Right lobe of liver (tissue), 6 donors: ENCODE data around the gene EXOC2. TPM values are rescaled to one million over a fixed set of nuclear protein-coding genes. Genes with fewer than 3 reads are reported as not detected.

Experiments
- ATAC-seq, 4 donors: fragments of 200-7000 bp; cut with Tn5 transposase; one replicate each; pipeline ENCODE4 v1.9.1; 2020; ENCODE audit warnings: mild to moderate bottlenecking in 4 of 4, moderate library complexity in 4 of 4
- DNase-seq, 3 donors: peaks; one replicate each; pipeline ENCODE4 v3.0.0-alpha.2; 2020
- H3K27ac ChIP-seq, 3 donors: fragments of 200-600 bp; one replicate each; pipeline ENCODE4 v1.8.0; 2022
- H3K27me3 ChIP-seq, 2 donors: fragments of 200-600 bp; one replicate each; pipeline ENCODE4 v1.8.0; 2022
- H3K36me3 ChIP-seq, 4 donors: fragments of 200-600 bp; sonication (generic) in 1 of 4; one replicate each; pipeline versions ENCODE4 v1.5.1 to v1.8.0; 2017 to 2022; ENCODE audit warnings: control low read depth in 1 of 4
- H3K4me1 ChIP-seq, 4 donors: fragments of 200-600 bp; sonication (generic) in 1 of 4; one replicate each; pipeline versions ENCODE4 v1.5.1 to v1.8.0; 2017 to 2022; ENCODE audit warnings: control low read depth in 1 of 4
- H3K4me3 ChIP-seq, 3 donors: fragments of 200-600 bp; one replicate each; pipeline ENCODE4 v1.8.0; 2022
- H3K9me3 ChIP-seq, 4 donors: fragments of 200-600 bp; sonication (generic) in 1 of 4; one replicate each; pipeline versions ENCODE4 v1.5.1 to v1.8.0; 2017 to 2022; ENCODE audit warnings: control low read depth in 1 of 4
- CTCF ChIP-seq, 4 donors: fragments of 200-600 bp in 3 of 4; fragments of 450-650 bp in 1 of 4; IDR thresholded peaks; one replicate each; pipeline versions ENCODE4 v1.5.1 to v1.8.0; 2016 to 2022; ENCODE audit warnings: antibody characterized with exemption in 4 of 4, mild to moderate bottlenecking in 2 of 4
- POLR2A ChIP-seq: fragments of 450-650 bp; IDR thresholded peaks from one replicate; pipeline ENCODE4 v1.6.1; 2017; ENCODE audit warnings: antibody characterized with exemption, mild to moderate bottlenecking
- WGBS: methylation state at CpG from one replicate; pipeline ENCODE4 v1.1.6; 2018; ENCODE audit warnings: low coverage, low lambda C conversion rate; ENCODE audit not compliant: insufficient coverage; ENCODE audit errors: missing lambda C conversion rate; 5-methylcytosine and 5-hydroxymethylcytosine counted together
- intact Hi-C, 2 donors: fragments of 100-400 bp; cut with DNase I; formaldehyde crosslinking; loops; one replicate each; pipeline versions ENCODE4 v1.11.2 to v1.14.1; 2022
- total RNA-seq, 6 experiments: library from RNA; depleted of rRNA in 2 of 6; stranded (reverse); fragments of >200 nt in 2 of 6; fragmentation: NEBNext Ultra II Directional in 3 of 6; extraction: Animal tissue kit (Norgen Biotek cat#: 25700) in 3 of 6; gene quantifications; one replicate each; pipeline versions ENCODE4 v1.1.0 to v1.2.4, GENCODE V29; 2016 to 2023
- donor health status: DM: no; HTN: yes; CAD: no.
- donor health status: DM: no; HTN: no; CAD: no.
- donor health status: DM: no; HTN: no; CAD: no.
- donor health status: DM: no; HTN: yes; CAD: no.
- donor health status: DM: no; HTN: yes; CAD: no.

EXOC2 gene
- total RNA-seq, 6 experiments from 2014 or later: 7.1 to 12.8 (median 10.5) TPM

DNA sequence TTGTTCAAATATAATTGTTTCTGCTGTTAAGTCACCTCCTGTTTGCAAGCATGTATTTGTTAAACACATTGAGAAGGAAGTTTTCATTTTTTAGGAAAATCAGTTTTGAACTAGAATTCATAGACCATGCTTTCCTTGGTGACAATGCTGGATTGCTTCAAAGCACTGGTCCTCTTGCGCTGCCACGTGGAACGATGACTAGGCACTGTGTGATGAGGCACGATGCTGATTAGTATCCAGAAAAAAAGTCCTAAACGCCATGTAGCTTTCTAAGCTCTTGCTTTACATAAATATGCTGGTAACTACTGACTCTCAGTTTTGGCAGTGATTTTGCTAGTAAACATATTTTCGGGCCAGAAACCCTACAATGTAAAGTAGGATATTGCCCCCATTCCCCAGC, 11.1 kb upstream of the EXOC2 start:
- Histone ChIP-seq H3K27me3 (no peaks in the 10 kb centered on the region), H3K4me1 (peaks cover 0 to 10% (median 3%) of the 10 kb centered on the region in 4 donors), H3K36me3 (no peaks in the 10 kb centered on the region), H3K27ac (no peak overlapping the region), H3K4me3 (no peak overlapping the region), H3K9me3 (no peaks in the 10 kb centered on the region)
- no peak for ATAC-seq
- TF ChIP-seq CTCF (IDR thresholded peaks at IDR 0.05): no peak
- TF ChIP-seq POLR2A: no peak
- 74% methylated on average over 6 of the region's 6 CpGs for WGBS
- intact Hi-C loops: no loop called here
- no peak for DNase-seq

DNA sequence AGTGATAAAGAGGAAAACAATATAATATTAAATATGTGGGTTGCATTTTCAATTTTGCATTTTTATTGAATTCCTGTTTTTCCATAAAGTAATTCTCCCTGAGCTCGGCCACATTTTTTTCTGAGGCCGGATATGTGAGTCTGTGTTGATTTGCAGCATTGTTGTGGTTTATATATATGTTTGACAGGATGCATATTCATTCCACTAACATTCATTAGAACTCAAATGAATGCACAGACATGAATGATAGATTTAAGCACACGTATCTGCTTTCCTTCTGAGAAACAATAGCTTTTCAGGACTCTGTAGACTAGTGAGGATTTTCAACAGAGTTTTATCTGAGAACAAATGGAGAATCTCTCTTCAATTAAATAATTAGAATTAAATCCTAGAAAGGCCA, 10.6 kb upstream of the EXOC2 start:
- WGBS: 73% methylated on average over 3 of the region's 3 CpGs
- intact Hi-C loops: no loop called here
- ATAC-seq: no peak
- peaks cover 0 to 10% (median 3%) of the 10 kb centered on the region in 4 donors for H3K4me1 ChIP-seq
- no peak overlapping the region for H3K27ac ChIP-seq
- no peaks in the 10 kb centered on the region for H3K36me3 ChIP-seq
- no peak for DNase-seq
- H3K9me3 ChIP-seq: no peaks in the 10 kb centered on the region
- H3K4me3 ChIP-seq: no peak overlapping the region
- TF ChIP-seq POLR2A: no peak
- TF ChIP-seq CTCF (IDR thresholded peaks at IDR 0.05): no peak
- H3K27me3 ChIP-seq: no peaks in the 10 kb centered on the region

DNA sequence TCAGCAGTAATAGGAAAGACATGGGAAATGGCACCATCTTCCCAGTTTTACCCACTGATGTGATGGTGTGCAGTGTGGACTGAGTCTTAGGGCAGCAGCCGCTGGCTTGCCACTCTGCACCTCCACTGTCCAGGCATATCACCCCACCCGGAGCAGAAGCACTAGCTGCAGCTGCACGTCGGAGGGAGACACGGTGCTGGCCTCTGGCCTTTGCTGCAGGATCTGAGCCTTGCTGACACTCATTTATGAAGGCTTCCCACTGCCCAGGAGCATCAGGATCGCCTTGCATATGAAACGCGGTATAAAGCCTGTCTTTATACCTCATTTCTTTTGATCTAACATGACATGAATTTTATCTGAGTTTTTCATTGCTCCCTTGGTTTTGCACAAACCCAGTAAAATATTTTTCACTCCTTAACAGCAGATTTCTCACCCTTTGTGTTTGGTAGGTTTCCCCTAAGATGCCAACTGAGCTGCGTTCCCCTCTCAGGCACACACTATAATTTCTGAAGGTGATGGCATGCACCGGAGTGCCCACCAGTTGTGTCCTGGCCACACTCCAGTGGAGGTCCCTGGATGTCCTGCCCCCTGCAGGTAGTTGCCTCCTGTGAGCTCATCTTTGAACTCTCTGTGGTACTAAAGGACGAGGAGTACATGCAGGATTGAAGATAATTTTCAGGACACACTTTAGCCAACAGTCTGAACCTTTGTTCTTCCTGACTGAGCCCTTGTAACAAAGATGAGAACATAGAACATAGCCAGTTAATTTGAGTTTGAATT, 9.0 kb upstream of the EXOC2 start:
- no peak for DNase-seq
- no peaks in the 10 kb centered on the region for H3K27me3 ChIP-seq
- H3K4me1 ChIP-seq: peaks cover 0 to 10% (median 3%) of the 10 kb centered on the region in 4 donors
- H3K27ac ChIP-seq: no peak overlapping the region
- no peak for ATAC-seq
- H3K36me3 ChIP-seq: no peaks in the 10 kb centered on the region
- H3K9me3 ChIP-seq: no peaks in the 10 kb centered on the region
- TF ChIP-seq POLR2A (no peak), CTCF (IDR thresholded peaks at IDR 0.05) (no peak)
- no peak overlapping the region for H3K4me3 ChIP-seq
- intact Hi-C loops: no loop called here
- WGBS: 58% methylated on average over 4 of the region's 11 CpGs

GRCh38 chr6:701215-701614, 8.3 kb upstream of the EXOC2 start:
- Histone ChIP-seq H3K4me3 (no peak overlapping the region), H3K4me1 (peaks cover 0 to 10% (median 3%) of the 10 kb centered on the region in 4 donors), H3K9me3 (no peaks in the 10 kb centered on the region), H3K27me3 (no peaks in the 10 kb centered on the region), H3K27ac (no peak overlapping the region), H3K36me3 (no peaks in the 10 kb centered on the region)
- WGBS: 61% methylated on average over 4 of the region's 4 CpGs
- TF ChIP-seq POLR2A (no peak), CTCF (IDR thresholded peaks at IDR 0.05) (no peak)
- ATAC-seq (no peak), DNase-seq (no peak)
- intact Hi-C loops: no loop called here
